Esophagus muscularis mucosa (tissue), 4 donors: ENCODE results near the gene PLIN4. TPM values are rescaled to one million over a fixed set of nuclear protein-coding genes. Genes with fewer than 3 reads are reported as not detected.

Source experiments
- DNase-seq: peaks from one replicate; pipeline ENCODE4 v3.0.0-alpha.2; 2017; ENCODE audit errors: extremely low spot score
- H3K27ac ChIP-seq, 4 donors: fragments of 200-600 bp; sonication (generic); replicated peaks in 1 of 4; 1 replicate in 3 of 4; 2 replicates in 1 of 4; pipeline ENCODE4 v1.5.1; 2016 to 2019; ENCODE audit warnings: mild to moderate bottlenecking in 1 of 4
- H3K27me3 ChIP-seq, 4 donors: fragments of 200-600 bp; sonication (generic); one replicate each; pipeline versions ENCODE4 v1.5.1 to v1.6.0; 2016 to 2019
- H3K36me3 ChIP-seq, 4 donors: fragments of 200-600 bp; sonication (generic); one replicate each; pipeline ENCODE4 v1.5.1; 2016 to 2019
- H3K4me1 ChIP-seq, 4 donors: fragments of 200-600 bp; sonication (generic); one replicate each; pipeline ENCODE4 v1.5.1; 2016 to 2019
- H3K4me3 ChIP-seq, 4 donors: fragments of 200-600 bp; sonication (generic); 1 replicate in 2 of 4; 2 replicates in 2 of 4; pipeline ENCODE4 v1.5.1; 2016 to 2019; ENCODE audit warnings: mild to moderate bottlenecking in 4 of 4, moderate library complexity in 1 of 4
- H3K9me3 ChIP-seq, 4 donors: fragments of 200-600 bp; sonication (generic); 1 replicate in 3 of 4; 2 replicates in 1 of 4; pipeline ENCODE4 v1.5.1; 2016 to 2019
- CTCF ChIP-seq, 3 experiments: fragments of 200-600 bp in 2 of 3; fragments of 450-650 bp in 1 of 3; sonication (generic) in 2 of 3; IDR thresholded peaks; one replicate each; pipeline ENCODE4 v1.5.1; 2017 to 2019; ENCODE audit warnings: antibody characterized with exemption in 3 of 3, mild to moderate bottlenecking in 2 of 3, moderate library complexity in 1 of 3
- EP300 ChIP-seq: sonication (generic); formaldehyde crosslinking; IDR thresholded peaks from one replicate; pipeline ENCODE4 v1.6.1; 2017; ENCODE audit warnings: antibody characterized with exemption
- POLR2A ChIP-seq: fragments of 450-650 bp; IDR thresholded peaks from one replicate; pipeline ENCODE4 v1.6.1; 2017; ENCODE audit warnings: antibody characterized with exemption, moderate library complexity, mild to moderate bottlenecking, low read depth
- POLR2AphosphoS5 ChIP-seq, 2 donors: sonication (generic); formaldehyde crosslinking; IDR thresholded peaks; one replicate each; pipeline ENCODE4 v1.6.1; 2017; ENCODE audit warnings: antibody characterized with exemption in 2 of 2
- WGBS: methylation state at CpG from one replicate; pipeline ENCODE4 v1.1.5; 2018; 5-methylcytosine and 5-hydroxymethylcytosine counted together
- intact Hi-C: fragments of 100-400 bp; cut with DNase I; formaldehyde crosslinking; loops from one replicate; pipeline ENCODE4 v1.15.1; 2023
- total RNA-seq, 4 donors: library from RNA; depleted of rRNA; stranded (reverse); fragments of >200 nt; gene quantifications; one replicate each; pipeline versions ENCODE4 v1.1.0 to v1.2.1, GENCODE V29; 2016

The PLIN4 gene
- total RNA-seq, 4 donors from 2014 or later, result 45.7 to 134 (median 91.1) TPM

GRCh38 chr19:4504297-4504701 lies 14.0 kb downstream of the PLIN4 start:
- Histone ChIP-seq H3K27ac (peak overlapping the region in 1 of 4 donors; percentile 53), H3K9me3 (no peaks in the 10 kb centered on the region), H3K27me3 (no peaks in the 10 kb centered on the region), H3K4me1 (peaks cover 4 to 73% (median 41%) of the 10 kb centered on the region in 4 donors), H3K4me3 (no peak overlapping the region), H3K36me3 (peaks cover 36 to 94% (median 90%) of the 10 kb centered on the region in 4 donors)
- 85% methylated on average over 19 of the region's 23 CpGs for WGBS
- intact Hi-C loops, result no loop called here
- no peak for DNase-seq
- no peak for TF ChIP-seq POLR2AphosphoS5 (IDR thresholded peaks at IDR 0.05)
- no peak for TF ChIP-seq EP300
- TF ChIP-seq POLR2A, result no peak
- no peak for TF ChIP-seq CTCF (IDR thresholded peaks at IDR 0.05)

GRCh38 chr19:4503825-4504170 lies 14.5 kb downstream of the PLIN4 start:
- no peak overlapping the region for H3K4me3 ChIP-seq
- H3K9me3 ChIP-seq, result no peaks in the 10 kb centered on the region
- intact Hi-C loops, result no loop called here
- DNase-seq, result no peak
- peaks cover 39 to 99% (median 95%) of the 10 kb centered on the region in 4 donors for H3K36me3 ChIP-seq
- no peaks in the 10 kb centered on the region for H3K27me3 ChIP-seq
- TF ChIP-seq POLR2AphosphoS5 (IDR thresholded peaks at IDR 0.05), result no peak
- TF ChIP-seq CTCF (IDR thresholded peaks at IDR 0.05), result no peak
- no peak for TF ChIP-seq EP300
- TF ChIP-seq POLR2A, result no peak
- peak overlapping the region in 2 of 4 donors; percentile 4 to 41 for H3K27ac ChIP-seq
- WGBS, result 91% methylated on average over 8 of the region's 10 CpGs
- peaks cover 4 to 72% (median 41%) of the 10 kb centered on the region in 4 donors for H3K4me1 ChIP-seq

- H3K9me3 ChIP-seq, result no peaks in the 10 kb centered on the region
- H3K36me3 ChIP-seq, result peaks cover 44 to 99% (median 98%) of the 10 kb centered on the region in 4 donors
- TF ChIP-seq POLR2AphosphoS5 (IDR thresholded peaks at IDR 0.05) (no peak), POLR2A (no peak)
- H3K27me3 ChIP-seq, result no peaks in the 10 kb centered on the region
- peaks cover 0 to 67% (median 36%) of the 10 kb centered on the region in 4 donors for H3K4me1 ChIP-seq
- WGBS, result 91% methylated on average over 6 of the region's 25 CpGs
- no peak for DNase-seq
- H3K4me3 ChIP-seq, result no peak overlapping the region
- intact Hi-C loops, result no loop called here
- H3K27ac ChIP-seq, result peak overlapping the region in 3 of 4 donors; percentile 27 to 65 (median 41)
Measured at GRCh38 chr19:4503132-4503824, 15.0 kb downstream of the PLIN4 start.

- no peak for DNase-seq
- intact Hi-C loops, result no loop called here
- peaks cover 50 to 100% (median 98%) of the 10 kb centered on the region in 4 donors for H3K36me3 ChIP-seq
- H3K9me3 ChIP-seq, result no peaks in the 10 kb centered on the region
- 76% methylated on average over 24 of the region's 37 CpGs for WGBS
- H3K4me3 ChIP-seq, result no peak overlapping the region
- TF ChIP-seq CTCF (IDR thresholded peaks at IDR 0.05) (no peak), POLR2A (no peak), POLR2AphosphoS5 (IDR thresholded peaks at IDR 0.05) (no peak), EP300 (no peak)
- no peaks in the 10 kb centered on the region for H3K27me3 ChIP-seq
- H3K4me1 ChIP-seq, result peaks cover 0 to 59% (median 29%) of the 10 kb centered on the region in 4 donors
- H3K27ac ChIP-seq, result peak overlapping the region; percentile 27 to 65 (median 44)
Measured at GRCh38 chr19:4502282-4503131, 15.8 kb downstream of the PLIN4 start.

- DNase-seq, result no peak
- H3K27me3 ChIP-seq, result no peaks in the 10 kb centered on the region
- intact Hi-C loops, result no loop called here
- no peaks in the 10 kb centered on the region for H3K9me3 ChIP-seq
- TF ChIP-seq POLR2AphosphoS5 (IDR thresholded peaks at IDR 0.05) (no peak), POLR2A (no peak), EP300 (no peak), CTCF (IDR thresholded peaks at IDR 0.05) (no peak)
- H3K36me3 ChIP-seq, result peaks cover 58 to 100% (median 98%) of the 10 kb centered on the region in 4 donors
- H3K4me1 ChIP-seq, result peaks cover 0 to 51% (median 23%) of the 10 kb centered on the region in 4 donors
- 78% methylated on average over 16 of the region's 25 CpGs for WGBS
- H3K4me3 ChIP-seq, result no peak overlapping the region
- peak overlapping the region in 2 of 4 donors; percentile 41 to 65 for H3K27ac ChIP-seq
Measured at GRCh38 chr19:4501691-4502090, 16.6 kb downstream of the PLIN4 start.
